GM23338 (cell line): Measurements from ENCODE around the gene FBXO33.

Experiments
- CREB1 ChIP-seq: fragments of 250-450 bp; sonication (Bioruptor Pico); IDR thresholded peaks from 2 replicates; pipeline ENCODE4 v1.5.0; 2020; ENCODE audit warnings: low read depth, mild to moderate bottlenecking, moderate library complexity
- EZH2 ChIP-seq: fragments of 200-600 bp; sonication (generic); IDR thresholded peaks from one replicate; pipeline ENCODE4 v1.8.0; 2017; ENCODE audit warnings: antibody characterized with exemption, mild to moderate bottlenecking, low read depth; ENCODE audit not compliant: unreplicated experiment
- EZH2phosphoT487 ChIP-seq: fragments of 200-600 bp; sonication (generic); IDR thresholded peaks from one replicate; pipeline ENCODE4 v1.8.1; 2018; ENCODE audit warnings: antibody characterized with exemption; ENCODE audit not compliant: unreplicated experiment
- POLR2AphosphoS5 ChIP-seq: IDR thresholded peaks from 2 replicates; pipeline ENCODE4 v1.6.1; 2016; ENCODE audit warnings: antibody characterized with exemption, low read depth
- REST ChIP-seq: IDR thresholded peaks from one replicate; pipeline ENCODE4 v1.6.1; 2018; ENCODE audit warnings: antibody characterized with exemption; ENCODE audit not compliant: unreplicated experiment
- STAT1 ChIP-seq: IDR thresholded peaks from one replicate; pipeline ENCODE4 v1.6.1; 2016; ENCODE audit warnings: antibody characterized with exemption; ENCODE audit not compliant: unreplicated experiment
- ZNF114 ChIP-seq: fragments of 250-450 bp; sonication (Bioruptor Pico); IDR thresholded peaks from 2 replicates; pipeline ENCODE4 v1.5.0; 2020; ENCODE audit warnings: mild to moderate bottlenecking, moderate library complexity
- ZNF331 ChIP-seq: fragments of 250-450 bp; sonication (Bioruptor Pico); IDR thresholded peaks from 2 replicates; pipeline ENCODE4 v1.5.0; 2020; ENCODE audit warnings: low read depth, mild to moderate bottlenecking, moderate library complexity
- TF ChIP-seq, protein P1 (sequence below), 2 experiments: fragments of 200-600 bp in 1 of 2; sonication (generic) in 1 of 2; conservative IDR thresholded peaks; 2 replicates each; pipeline versions ENCODE4 v1.5.1 to v1.6.1; 2016 to 2017; ENCODE audit warnings: antibody characterized with exemption in 2 of 2, low read depth in 2 of 2, mild to moderate bottlenecking in 2 of 2, moderate library complexity in 1 of 2
- TF ChIP-seq, protein P2 (sequence below): fragments of 250-450 bp; sonication (Bioruptor Pico); IDR thresholded peaks from 2 replicates; pipeline ENCODE4 v1.5.0; 2020; ENCODE audit warnings: mild to moderate bottlenecking, moderate library complexity

GRCh38 chr14:39451811-39452210, 19.6 kb upstream of the FBXO33 start:
- TF ChIP-seq, protein P1, sequence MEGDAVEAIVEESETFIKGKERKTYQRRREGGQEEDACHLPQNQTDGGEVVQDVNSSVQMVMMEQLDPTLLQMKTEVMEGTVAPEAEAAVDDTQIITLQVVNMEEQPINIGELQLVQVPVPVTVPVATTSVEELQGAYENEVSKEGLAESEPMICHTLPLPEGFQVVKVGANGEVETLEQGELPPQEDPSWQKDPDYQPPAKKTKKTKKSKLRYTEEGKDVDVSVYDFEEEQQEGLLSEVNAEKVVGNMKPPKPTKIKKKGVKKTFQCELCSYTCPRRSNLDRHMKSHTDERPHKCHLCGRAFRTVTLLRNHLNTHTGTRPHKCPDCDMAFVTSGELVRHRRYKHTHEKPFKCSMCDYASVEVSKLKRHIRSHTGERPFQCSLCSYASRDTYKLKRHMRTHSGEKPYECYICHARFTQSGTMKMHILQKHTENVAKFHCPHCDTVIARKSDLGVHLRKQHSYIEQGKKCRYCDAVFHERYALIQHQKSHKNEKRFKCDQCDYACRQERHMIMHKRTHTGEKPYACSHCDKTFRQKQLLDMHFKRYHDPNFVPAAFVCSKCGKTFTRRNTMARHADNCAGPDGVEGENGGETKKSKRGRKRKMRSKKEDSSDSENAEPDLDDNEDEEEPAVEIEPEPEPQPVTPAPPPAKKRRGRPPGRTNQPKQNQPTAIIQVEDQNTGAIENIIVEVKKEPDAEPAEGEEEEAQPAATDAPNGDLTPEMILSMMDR (conservative IDR thresholded peaks at IDR 0.05; ENCODE audit: low read depth in 2 of 2): no peak
- no peak for TF ChIP-seq REST
- no peak for TF ChIP-seq EZH2phosphoT487
- TF ChIP-seq CREB1 (CRISPR knock-in tag): no peak
- TF ChIP-seq POLR2AphosphoS5: no peak
- no peak for TF ChIP-seq EZH2
- TF ChIP-seq ZNF114 (CRISPR knock-in tag): no peak
- no peak for TF ChIP-seq ZNF331 (CRISPR knock-in tag)
- TF ChIP-seq, protein P2, sequence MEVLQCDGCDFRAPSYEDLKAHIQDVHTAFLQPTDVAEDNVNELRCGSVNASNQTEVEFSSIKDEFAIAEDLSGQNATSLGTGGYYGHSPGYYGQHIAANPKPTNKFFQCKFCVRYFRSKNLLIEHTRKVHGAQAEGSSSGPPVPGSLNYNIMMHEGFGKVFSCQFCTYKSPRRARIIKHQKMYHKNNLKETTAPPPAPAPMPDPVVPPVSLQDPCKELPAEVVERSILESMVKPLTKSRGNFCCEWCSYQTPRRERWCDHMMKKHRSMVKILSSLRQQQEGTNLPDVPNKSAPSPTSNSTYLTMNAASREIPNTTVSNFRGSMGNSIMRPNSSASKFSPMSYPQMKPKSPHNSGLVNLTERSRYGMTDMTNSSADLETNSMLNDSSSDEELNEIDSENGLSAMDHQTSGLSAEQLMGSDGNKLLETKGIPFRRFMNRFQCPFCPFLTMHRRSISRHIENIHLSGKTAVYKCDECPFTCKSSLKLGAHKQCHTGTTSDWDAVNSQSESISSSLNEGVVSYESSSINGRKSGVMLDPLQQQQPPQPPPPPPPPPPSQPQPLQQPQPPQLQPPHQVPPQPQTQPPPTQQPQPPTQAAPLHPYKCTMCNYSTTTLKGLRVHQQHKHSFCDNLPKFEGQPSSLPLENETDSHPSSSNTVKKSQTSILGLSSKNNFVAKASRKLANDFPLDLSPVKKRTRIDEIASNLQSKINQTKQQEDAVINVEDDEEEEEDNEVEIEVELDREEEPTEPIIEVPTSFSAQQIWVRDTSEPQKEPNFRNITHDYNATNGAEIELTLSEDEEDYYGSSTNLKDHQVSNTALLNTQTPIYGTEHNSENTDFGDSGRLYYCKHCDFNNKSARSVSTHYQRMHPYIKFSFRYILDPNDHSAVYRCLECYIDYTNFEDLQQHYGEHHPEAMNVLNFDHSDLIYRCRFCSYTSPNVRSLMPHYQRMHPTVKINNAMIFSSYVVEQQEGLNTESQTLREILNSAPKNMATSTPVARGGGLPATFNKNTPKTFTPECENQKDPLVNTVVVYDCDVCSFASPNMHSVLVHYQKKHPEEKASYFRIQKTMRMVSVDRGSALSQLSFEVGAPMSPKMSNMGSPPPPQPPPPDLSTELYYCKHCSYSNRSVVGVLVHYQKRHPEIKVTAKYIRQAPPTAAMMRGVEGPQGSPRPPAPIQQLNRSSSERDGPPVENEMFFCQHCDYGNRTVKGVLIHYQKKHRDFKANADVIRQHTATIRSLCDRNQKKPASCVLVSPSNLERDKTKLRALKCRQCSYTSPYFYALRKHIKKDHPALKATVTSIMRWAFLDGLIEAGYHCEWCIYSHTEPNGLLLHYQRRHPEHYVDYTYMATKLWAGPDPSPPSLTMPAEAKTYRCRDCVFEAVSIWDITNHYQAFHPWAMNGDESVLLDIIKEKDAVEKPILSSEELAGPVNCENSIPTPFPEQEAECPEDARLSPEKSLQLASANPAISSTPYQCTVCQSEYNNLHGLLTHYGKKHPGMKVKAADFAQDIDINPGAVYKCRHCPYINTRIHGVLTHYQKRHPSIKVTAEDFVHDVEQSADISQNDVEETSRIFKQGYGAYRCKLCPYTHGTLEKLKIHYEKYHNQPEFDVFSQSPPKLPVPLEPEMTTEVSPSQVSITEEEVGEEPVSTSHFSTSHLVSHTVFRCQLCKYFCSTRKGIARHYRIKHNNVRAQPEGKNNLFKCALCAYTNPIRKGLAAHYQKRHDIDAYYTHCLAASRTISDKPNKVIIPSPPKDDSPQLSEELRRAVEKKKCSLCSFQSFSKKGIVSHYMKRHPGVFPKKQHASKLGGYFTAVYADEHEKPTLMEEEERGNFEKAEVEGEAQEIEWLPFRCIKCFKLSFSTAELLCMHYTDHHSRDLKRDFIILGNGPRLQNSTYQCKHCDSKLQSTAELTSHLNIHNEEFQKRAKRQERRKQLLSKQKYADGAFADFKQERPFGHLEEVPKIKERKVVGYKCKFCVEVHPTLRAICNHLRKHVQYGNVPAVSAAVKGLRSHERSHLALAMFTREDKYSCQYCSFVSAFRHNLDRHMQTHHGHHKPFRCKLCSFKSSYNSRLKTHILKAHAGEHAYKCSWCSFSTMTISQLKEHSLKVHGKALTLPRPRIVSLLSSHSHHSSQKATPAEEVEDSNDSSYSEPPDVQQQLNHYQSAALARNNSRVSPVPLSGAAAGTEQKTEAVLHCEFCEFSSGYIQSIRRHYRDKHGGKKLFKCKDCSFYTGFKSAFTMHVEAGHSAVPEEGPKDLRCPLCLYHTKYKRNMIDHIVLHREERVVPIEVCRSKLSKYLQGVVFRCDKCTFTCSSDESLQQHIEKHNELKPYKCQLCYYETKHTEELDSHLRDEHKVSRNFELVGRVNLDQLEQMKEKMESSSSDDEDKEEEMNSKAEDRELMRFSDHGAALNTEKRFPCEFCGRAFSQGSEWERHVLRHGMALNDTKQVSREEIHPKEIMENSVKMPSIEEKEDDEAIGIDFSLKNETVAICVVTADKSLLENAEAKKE (CRISPR knock-in tag): no peak
- TF ChIP-seq STAT1: no peak
